Activated gamma-delta T cell treated with anti-CD3 and anti-CD28 coated beads, Interleukin-2, amount 50 U/mL, for 16 hours (primary cell): ENCODE measurements around the gene C16orf96.

Source experiments
- DNase-seq: peaks from one replicate; pipeline ENCODE4 v3.0.0-alpha.2; 2020; ENCODE audit warnings: low read depth

The C16orf96 gene

GRCh38 chr16:4649744-4650442 lies 93.8 kb downstream of the C16orf96 start:
- no peak for DNase-seq
